B cell (primary cell): ENCODE results near the gene MAPK8IP2. TPM values are rescaled to one million over a fixed set of nuclear protein-coding genes. Genes with fewer than 3 reads are reported as not detected.

Experiments used
- ATAC-seq: fragments of 200-7000 bp; cut with Tn5 transposase; one replicate; pipeline ENCODE4 v1.10.0; 2021; ENCODE audit warnings: low read depth, mild to moderate bottlenecking, moderate number of reproducible peaks, moderate library complexity
- CTCF ChIA-PET: fragments of 350-600 bp; sonication (Branson Sonifier 250); formaldehyde crosslinking; loops from one replicate; lab custom pipeline; 2021; ENCODE audit warnings: antibody characterized with exemption, inconsistent platforms; lab: Charles Lee
- POLR2A ChIA-PET: fragments of 350-600 bp; sonication (Branson Sonifier 250); formaldehyde crosslinking; loops from one replicate; lab custom pipeline; 2021; ENCODE audit warnings: antibody characterized with exemption; lab: Charles Lee
- DNase-seq: peaks from one replicate; pipeline ENCODE4 v3.0.0; 2013
- H2AFZ ChIP-seq: 2 replicates; pipeline ENCODE4 v1.6.1; 2012; ENCODE audit warnings: mild to moderate bottlenecking, low read depth, low read length; ENCODE audit not compliant: insufficient read depth, poor library complexity, severe bottlenecking
- H3K27ac ChIP-seq, 2 donors: 1 replicate in 1 of 2; 2 replicates in 1 of 2; pipeline ENCODE4 v1.5.1; 2012 to 2013; ENCODE audit warnings: low read length in 2 of 2, mild to moderate bottlenecking in 2 of 2, moderate library complexity in 1 of 2
- H3K27me3 ChIP-seq, 4 experiments: fragments of 200-600 bp in 1 of 4; sonication (generic) in 1 of 4; replicated peaks in 1 of 4; 1 replicate in 2 of 4; 2 replicates in 2 of 4; pipeline versions ENCODE4 v1.6.1 to v1.7.0; 2013 to 2016; ENCODE audit warnings: low read length in 3 of 4, mild to moderate bottlenecking in 2 of 4, mixed read lengths in 1 of 4, moderate library complexity in 1 of 4; ENCODE audit not compliant: insufficient read depth in 4 of 4, control insufficient read depth in 3 of 4; ENCODE audit errors: control extremely low read depth in 1 of 4
- H3K36me3 ChIP-seq, 2 experiments: replicated peaks in 1 of 2; 1 replicate in 1 of 2; 2 replicates in 1 of 2; pipeline versions ENCODE4 v1.6.1 to v1.7.1; 2013; ENCODE audit warnings: low read length in 1 of 2; ENCODE audit not compliant: insufficient read depth in 2 of 2, control insufficient read depth in 1 of 2; ENCODE audit errors: control extremely low read depth in 1 of 2, extremely low read depth in 1 of 2
- H3K4me1 ChIP-seq, 2 donors: fragments of 200-600 bp in 1 of 2; sonication (generic) in 1 of 2; 1 replicate in 1 of 2; 2 replicates in 1 of 2; pipeline versions ENCODE4 v1.5.1 to v1.6.1; 2013 to 2017; ENCODE audit warnings: low read length in 2 of 2; ENCODE audit not compliant: control insufficient read depth in 2 of 2, insufficient read depth in 2 of 2
- H3K4me2 ChIP-seq: replicated peaks from 2 replicates; pipeline ENCODE3; 2012; ENCODE audit warnings: mild to moderate bottlenecking, low read depth, low read length; ENCODE audit not compliant: poor library complexity, severe bottlenecking
- H3K4me3 ChIP-seq, 5 experiments: fragments of 200-600 bp in 1 of 5; sonication (generic) in 1 of 5; 1 replicate in 3 of 5; 2 replicates in 2 of 5; pipeline versions ENCODE4 v1.5.1 to v1.7.0; 2011 to 2016; ENCODE audit warnings: low read length in 4 of 5, mild to moderate bottlenecking in 4 of 5, low read depth in 2 of 5, control low read depth in 1 of 5, moderate library complexity in 1 of 5; ENCODE audit not compliant: insufficient read depth in 1 of 5; ENCODE audit errors: control extremely low read depth in 1 of 5, extremely low read depth in 1 of 5
- H3K79me2 ChIP-seq: fragments of 200-600 bp; sonication (generic); one replicate; pipeline ENCODE4 v1.6.0; 2016; ENCODE audit warnings: low read length; ENCODE audit not compliant: control insufficient read depth, insufficient read depth
- H3K9ac ChIP-seq: fragments of 200-600 bp; sonication (generic); 2 replicates; pipeline ENCODE4 v1.6.1; 2017; ENCODE audit warnings: mild to moderate bottlenecking, low read length, moderate library complexity
- H3K9me3 ChIP-seq, 3 donors: one replicate each; pipeline versions ENCODE4 v1.6.1 to v1.7.1; 2013; ENCODE audit warnings: low read length in 2 of 3; ENCODE audit not compliant: control insufficient read depth in 2 of 3, insufficient read depth in 1 of 3; ENCODE audit errors: control extremely low read depth in 1 of 3
- H4K20me1 ChIP-seq: 2 replicates; pipeline ENCODE4 v1.6.0; 2012; ENCODE audit warnings: mild to moderate bottlenecking, low read length; ENCODE audit not compliant: insufficient read depth, control insufficient read depth, poor library complexity, severe bottlenecking
- H3K27ac Mint-ChIP-seq: one replicate; pipeline ENCODE4 v1.8.0; 2021; ENCODE audit warnings: mixed read lengths
- H3K27me3 Mint-ChIP-seq: one replicate; pipeline ENCODE4 v1.8.0; 2021; ENCODE audit warnings: mixed read lengths
- H3K4me1 Mint-ChIP-seq: one replicate; pipeline ENCODE4 v1.8.0; 2021; ENCODE audit warnings: mixed read lengths
- H3K4me3 Mint-ChIP-seq: one replicate; pipeline ENCODE4 v1.8.0; 2021; ENCODE audit warnings: mixed read lengths
- H3K9me3 Mint-ChIP-seq: one replicate; pipeline ENCODE4 v1.8.0; 2022; ENCODE audit warnings: mixed read lengths; ENCODE audit not compliant: insufficient read depth
- EZH2 ChIP-seq: IDR thresholded peaks from 2 replicates; pipeline ENCODE4 v1.6.1; 2012; ENCODE audit warnings: borderline replicate concordance, low read depth, mild to moderate bottlenecking, moderate library complexity, low read length; ENCODE audit not compliant: insufficient read depth, poor library complexity, severe bottlenecking
- WGBS: methylation state at CpG from one replicate; pipeline ENCODE4 v1.1.5; 2013; ENCODE audit warnings: missing lambda C conversion rate; ENCODE audit not compliant: insufficient coverage; 5-methylcytosine and 5-hydroxymethylcytosine counted together
- intact Hi-C: fragments of 100-400 bp; cut with micrococcal nuclease; formaldehyde crosslinking; loops from one replicate; pipeline ENCODE4 v1.10.0; 2022
- polyA plus RNA-seq: library from polyadenylated mRNA; depleted of rRNA; stranded (reverse); fragments of >200 nt; gene quantifications from 2 replicates; pipeline ENCODE4 v1.2.3, GENCODE V29; 2012
- total RNA-seq, 2 donors: library from RNA; stranded (reverse); fragments of 120-200 nt in 1 of 2; gene quantifications; 1 replicate in 1 of 2; 2 replicates in 1 of 2; pipeline versions ENCODE4 v1.2.3 to v1.2.4, GENCODE V29; 2013 to 2022
- TF ChIP-seq, protein P1 (sequence below): fragments of 200-600 bp; IDR thresholded peaks from one replicate; pipeline ENCODE4 v1.8.0; 2022; ENCODE audit warnings: antibody characterized with exemption, mild to moderate bottlenecking

MAPK8IP2 gene
- total and polyA plus RNA-seq, 2 donors (not counting 1 experiment from before 2014, with no cell fraction given): 0.19 to 0.39 TPM

GRCh38 chr22:50600967-50601668 is 525 bp downstream of the MAPK8IP2 start:
- TF ChIP-seq, protein P1, sequence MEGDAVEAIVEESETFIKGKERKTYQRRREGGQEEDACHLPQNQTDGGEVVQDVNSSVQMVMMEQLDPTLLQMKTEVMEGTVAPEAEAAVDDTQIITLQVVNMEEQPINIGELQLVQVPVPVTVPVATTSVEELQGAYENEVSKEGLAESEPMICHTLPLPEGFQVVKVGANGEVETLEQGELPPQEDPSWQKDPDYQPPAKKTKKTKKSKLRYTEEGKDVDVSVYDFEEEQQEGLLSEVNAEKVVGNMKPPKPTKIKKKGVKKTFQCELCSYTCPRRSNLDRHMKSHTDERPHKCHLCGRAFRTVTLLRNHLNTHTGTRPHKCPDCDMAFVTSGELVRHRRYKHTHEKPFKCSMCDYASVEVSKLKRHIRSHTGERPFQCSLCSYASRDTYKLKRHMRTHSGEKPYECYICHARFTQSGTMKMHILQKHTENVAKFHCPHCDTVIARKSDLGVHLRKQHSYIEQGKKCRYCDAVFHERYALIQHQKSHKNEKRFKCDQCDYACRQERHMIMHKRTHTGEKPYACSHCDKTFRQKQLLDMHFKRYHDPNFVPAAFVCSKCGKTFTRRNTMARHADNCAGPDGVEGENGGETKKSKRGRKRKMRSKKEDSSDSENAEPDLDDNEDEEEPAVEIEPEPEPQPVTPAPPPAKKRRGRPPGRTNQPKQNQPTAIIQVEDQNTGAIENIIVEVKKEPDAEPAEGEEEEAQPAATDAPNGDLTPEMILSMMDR: no peak
- TF ChIP-seq EZH2: no peak
- ChIA-PET POLR2A (no interaction called here), CTCF (no interaction called here)
- Histone ChIP-seq H4K20me1 (no peaks in the 10 kb centered on the region), H2AFZ (no peak overlapping the region), H3K4me1 (peaks cover 7 to 9% of the 10 kb centered on the region in 2 donors), H3K27ac (no peak overlapping the region), H3K79me2 (no peaks in the 10 kb centered on the region), H3K4me3 (no peak overlapping the region), H3K36me3 (no peaks in the 10 kb centered on the region), H3K4me2 (peak overlapping the region; percentile 66), H3K9ac (no peak overlapping the region), H3K9me3 (peaks cover 0 to 10% (median 0%) of the 10 kb centered on the region in 3 donors), H3K27me3 (peaks cover 0 to 65% (median 27%) of the 10 kb centered on the region in 4 experiments)
- DNase-seq (no peak), ATAC-seq (no peak)
- Mint-ChIP-seq H3K27ac (no peak overlapping the region), H3K4me1 (peaks cover 12% of the 10 kb centered on the region), H3K27me3 (peaks cover 28% of the 10 kb centered on the region), H3K9me3 (no peaks in the 10 kb centered on the region), H3K4me3 (peak overlapping the region; percentile 81)
- intact Hi-C loops: no loop called here
- 12% methylated on average over 35 of the region's 52 CpGs for WGBS

GRCh38 chr22:50601669-50602337 is 1.2 kb downstream of the MAPK8IP2 start:
- no peaks in the 10 kb centered on the region for H3K9me3 Mint-ChIP-seq
- CTCF ChIA-PET: no interaction called here
- no peak overlapping the region for H3K9ac ChIP-seq
- 70% methylated on average over 8 of the region's 12 CpGs for WGBS
- H3K36me3 ChIP-seq: no peaks in the 10 kb centered on the region
- no peaks in the 10 kb centered on the region for H3K79me2 ChIP-seq
- H3K27ac ChIP-seq: no peak overlapping the region
- H3K27me3 Mint-ChIP-seq: peaks cover 33% of the 10 kb centered on the region
- no peak for TF ChIP-seq EZH2
- TF ChIP-seq, protein P1: no peak
- POLR2A ChIA-PET: no interaction called here
- H2AFZ ChIP-seq: no peak overlapping the region
- peaks cover 7 to 9% of the 10 kb centered on the region in 2 donors for H3K4me1 ChIP-seq
- no peaks in the 10 kb centered on the region for H4K20me1 ChIP-seq
- H3K9me3 ChIP-seq: peaks cover 0 to 10% (median 0%) of the 10 kb centered on the region in 3 donors
- intact Hi-C loops: no loop called here
- peaks cover 0 to 72% (median 29%) of the 10 kb centered on the region in 4 experiments for H3K27me3 ChIP-seq
- no peak for ATAC-seq
- no peak overlapping the region for H3K4me3 ChIP-seq
- peaks cover 12% of the 10 kb centered on the region for H3K4me1 Mint-ChIP-seq
- DNase-seq: no peak
- no peak overlapping the region for H3K27ac Mint-ChIP-seq
- peak overlapping the region; percentile 81 for H3K4me3 Mint-ChIP-seq
- H3K4me2 ChIP-seq: no peak overlapping the region
